ENCODE measurements around the gene CD81.
"Not testable (repeated sequence)": the region's sequence is repeated elsewhere in the genome, so short reads cannot be mapped to it uniquely, and the experiment has no call there.

The CD81 gene

DNA sequence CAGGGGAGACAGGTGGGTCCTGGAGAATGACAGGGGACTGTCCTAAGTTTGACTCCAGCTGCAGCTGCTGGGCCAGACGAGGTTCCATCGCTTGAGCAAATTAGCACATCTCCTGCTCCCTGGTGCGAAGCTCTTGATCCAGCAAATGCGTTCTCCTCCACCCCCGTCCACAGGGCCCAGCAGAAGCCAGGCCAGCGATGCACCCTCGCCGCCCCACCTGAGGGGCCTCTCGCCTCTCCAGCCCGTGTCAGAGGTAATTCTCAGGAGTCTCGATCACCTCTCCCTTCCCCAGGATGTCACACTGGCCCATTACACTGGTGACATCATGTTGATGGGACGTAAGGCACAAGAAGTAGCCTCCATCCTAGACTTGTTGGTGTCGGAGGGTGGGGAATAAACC, 19.5 kb upstream of the CD81 start:
- not testable (repeated sequence) for DNase-seq (ENCODE audit: low read depth)

DNA sequence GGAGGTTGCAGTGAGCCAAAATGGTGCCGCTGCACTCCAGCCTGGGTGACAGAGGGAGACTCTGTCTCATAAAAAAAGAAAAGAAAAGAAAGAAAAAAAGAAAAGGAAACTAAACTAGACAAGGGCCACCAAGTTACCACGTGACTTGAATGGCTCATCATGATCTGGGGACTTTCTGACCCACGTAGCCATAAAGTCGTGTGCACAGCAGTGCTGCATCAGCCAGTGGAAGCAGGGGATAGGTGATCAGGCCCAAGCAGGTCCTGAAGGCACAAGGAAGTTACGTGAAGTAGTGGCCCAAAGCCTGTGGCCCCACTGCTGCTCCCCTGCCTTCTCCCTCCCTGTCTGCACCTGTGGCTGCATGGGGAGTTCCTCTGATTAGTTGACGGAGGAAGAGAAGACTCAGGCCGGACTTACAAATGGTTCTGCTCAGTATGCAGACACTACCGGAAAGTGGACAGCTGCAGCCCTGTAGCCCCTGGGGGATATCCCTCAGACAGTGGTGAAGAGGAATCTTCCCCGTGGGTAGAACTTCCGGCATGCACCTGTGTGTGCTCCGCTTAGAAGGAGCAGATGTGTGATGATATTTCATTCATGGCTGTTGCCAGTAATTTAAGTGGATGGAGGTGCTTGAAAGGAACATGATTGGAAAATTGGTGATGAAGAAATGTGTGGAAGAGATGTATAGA, 18.2 kb upstream of the CD81 start:
- no peak for DNase-seq (ENCODE audit: low read depth)

GRCh38 chr11:2359557-2359956, 17.6 kb upstream of the CD81 start:
- DNase-seq (ENCODE audit: low read depth): no peak

DNA sequence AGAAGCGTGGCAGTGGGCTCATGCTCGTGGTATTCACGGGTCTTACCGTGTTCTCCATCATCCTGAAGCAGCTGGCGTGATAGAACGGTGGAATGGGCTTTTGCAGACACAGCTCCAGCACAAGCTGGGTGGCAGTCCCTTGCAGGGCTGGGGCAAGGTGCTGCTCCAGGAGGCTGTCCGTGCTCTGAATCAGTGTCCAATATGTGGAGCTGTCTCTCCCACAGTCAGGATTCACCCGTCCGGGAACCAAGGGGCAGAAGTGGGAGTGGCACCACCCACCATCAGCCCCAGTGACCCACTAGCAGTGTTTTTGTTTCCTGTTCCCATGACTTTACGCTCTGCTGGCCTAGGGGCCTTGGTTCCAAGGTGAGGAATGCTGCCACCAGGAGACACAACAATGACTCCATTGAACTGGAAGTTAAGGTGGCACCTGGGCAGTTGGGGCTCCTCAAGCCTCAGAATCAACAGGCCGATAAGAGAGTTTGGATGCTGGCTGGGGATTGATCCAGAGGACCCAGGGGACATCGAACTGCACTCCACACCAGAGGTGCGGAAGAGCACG, 16.9 kb upstream of the CD81 start:
- DNase-seq (ENCODE audit: low read depth): no peak

GRCh38 chr11:2361565-2361964, 15.5 kb upstream of the CD81 start:
- DNase-seq (ENCODE audit: low read depth): no peak

DNA sequence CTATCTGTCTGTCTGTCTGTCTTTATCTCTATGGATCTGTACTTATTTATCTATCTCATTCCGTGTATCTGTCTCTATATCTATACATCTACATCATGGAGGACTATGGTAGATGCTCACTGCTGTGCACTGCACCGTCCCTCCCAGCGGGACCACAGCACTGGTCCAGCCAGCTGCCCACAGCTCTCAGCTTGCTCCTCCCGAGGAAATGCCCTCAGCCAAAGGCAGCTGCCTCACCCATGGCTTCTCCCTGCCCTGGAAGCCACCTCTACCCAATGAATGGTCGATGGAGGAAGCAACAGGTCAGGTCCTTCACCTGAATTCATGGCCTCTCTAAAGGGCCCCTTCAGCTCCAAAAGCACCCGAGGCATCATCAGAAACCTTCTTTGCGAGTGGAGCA, 14.7 kb upstream of the CD81 start:
- no peak for DNase-seq (ENCODE audit: low read depth)

DNA sequence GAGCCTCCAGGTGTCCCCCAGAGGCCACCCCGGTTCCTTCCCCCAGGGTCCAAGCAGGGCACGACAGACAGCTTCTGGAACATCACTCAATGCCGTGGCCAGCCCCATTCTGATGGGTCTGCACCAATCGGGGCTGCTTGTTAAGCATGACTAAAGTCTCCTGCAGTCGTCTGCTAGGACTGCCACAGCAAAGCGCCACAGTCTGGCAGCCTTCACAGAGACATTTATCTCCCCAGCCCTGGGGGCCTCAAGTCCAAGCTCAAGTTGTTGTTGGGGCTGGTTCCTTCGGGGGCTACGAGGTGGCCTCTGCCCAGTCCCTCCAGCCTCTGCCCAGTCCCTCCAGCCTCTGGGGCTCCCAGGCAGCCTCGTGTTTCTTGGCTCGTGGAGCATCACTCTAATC, 14.0 kb upstream of the CD81 start:
- DNase-seq (ENCODE audit: low read depth): no peak

- DNase-seq (ENCODE audit: low read depth): no peak
Observed at GRCh38 chr11:2363577-2364370, 13.3 kb upstream of the CD81 start.

DNA sequence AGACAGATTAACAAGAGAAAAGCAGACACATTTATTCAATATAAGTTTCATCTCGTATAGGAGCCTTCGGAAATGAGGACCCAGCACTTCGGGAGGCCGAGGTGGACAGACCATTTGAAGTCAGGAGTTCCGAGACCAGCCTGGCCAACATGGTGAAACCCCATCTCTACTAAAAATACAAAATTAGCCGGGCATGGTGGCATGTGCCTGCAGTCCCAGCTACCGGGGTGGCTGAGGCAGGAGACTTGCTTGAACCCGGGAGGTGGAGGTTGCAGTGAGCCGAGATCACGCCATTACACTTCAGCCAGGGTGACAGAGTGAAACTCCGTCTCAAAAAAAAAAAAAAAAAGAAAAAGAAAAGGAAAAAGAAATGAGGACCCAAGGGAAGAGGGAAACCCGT, 12.7 kb upstream of the CD81 start:
- not testable (repeated sequence) for DNase-seq (ENCODE audit: low read depth)

GRCh38 chr11:2365571-2366210, 11.4 kb upstream of the CD81 start:
- DNase-seq (ENCODE audit: low read depth): no peak

DNA sequence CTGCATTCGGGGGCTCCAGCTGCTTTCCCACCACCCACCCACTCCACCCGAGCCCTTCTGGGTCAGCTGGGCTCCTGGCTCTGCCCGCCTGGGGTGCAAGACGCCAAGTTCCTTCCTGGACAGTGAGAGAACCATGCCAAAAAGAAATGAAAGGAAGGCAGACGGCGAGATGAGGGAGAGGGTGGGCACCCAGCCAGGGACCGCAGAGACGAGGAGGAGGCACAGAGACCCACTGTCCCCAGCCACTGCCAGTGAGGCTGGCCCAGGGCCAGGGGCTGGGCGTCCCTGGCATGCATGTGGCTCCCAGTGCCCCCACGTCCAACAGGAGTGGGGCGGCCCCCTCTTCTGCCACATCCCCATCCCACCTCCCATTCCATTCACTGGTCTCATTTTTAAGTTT, 10.8 kb upstream of the CD81 start:
- DNase-seq (ENCODE audit: low read depth): no peak

- DNase-seq (ENCODE audit: low read depth): no peak
Observed at GRCh38 chr11:2366733-2367132, 10.4 kb upstream of the CD81 start.

GRCh38 chr11:2367266-2368160, 9.6 kb upstream of the CD81 start:
- DNase-seq (ENCODE audit: low read depth): no peak

DNA sequence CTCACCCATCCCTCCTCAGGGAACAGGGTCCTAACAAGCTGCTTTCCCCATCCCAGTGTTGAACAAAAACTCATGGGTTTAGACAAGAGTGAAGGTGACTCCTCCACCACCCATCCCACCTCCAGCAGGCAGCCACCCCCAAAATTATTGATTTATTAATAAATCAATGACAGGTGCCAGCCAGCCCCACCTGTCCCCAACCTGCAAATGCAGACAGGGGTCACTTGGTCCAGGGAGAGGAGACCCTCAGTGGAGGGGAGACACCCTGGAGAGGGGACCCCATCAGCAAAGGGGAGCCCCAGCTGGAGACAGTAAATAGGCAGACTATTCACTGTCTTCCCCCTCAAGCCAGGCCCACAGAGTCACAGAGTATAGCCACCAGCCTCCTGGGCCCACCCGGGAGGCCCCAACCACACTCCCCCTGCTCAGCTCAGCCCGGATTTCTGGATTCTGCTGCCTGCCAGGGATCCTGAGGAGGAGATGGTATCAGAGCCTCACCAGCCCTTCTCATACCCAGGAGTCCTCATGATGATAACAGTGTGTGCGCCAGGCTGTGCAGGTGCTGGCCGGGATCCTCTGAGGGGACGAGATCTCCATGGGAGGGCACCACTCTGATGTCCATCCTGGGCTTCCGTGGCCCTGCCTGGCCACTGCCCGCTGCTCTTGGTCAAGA, 8.8 kb upstream of the CD81 start:
- DNase-seq (ENCODE audit: low read depth): no peak

GRCh38 chr11:2368851-2369180, 8.3 kb upstream of the CD81 start:
- DNase-seq (ENCODE audit: low read depth): no peak

DNA sequence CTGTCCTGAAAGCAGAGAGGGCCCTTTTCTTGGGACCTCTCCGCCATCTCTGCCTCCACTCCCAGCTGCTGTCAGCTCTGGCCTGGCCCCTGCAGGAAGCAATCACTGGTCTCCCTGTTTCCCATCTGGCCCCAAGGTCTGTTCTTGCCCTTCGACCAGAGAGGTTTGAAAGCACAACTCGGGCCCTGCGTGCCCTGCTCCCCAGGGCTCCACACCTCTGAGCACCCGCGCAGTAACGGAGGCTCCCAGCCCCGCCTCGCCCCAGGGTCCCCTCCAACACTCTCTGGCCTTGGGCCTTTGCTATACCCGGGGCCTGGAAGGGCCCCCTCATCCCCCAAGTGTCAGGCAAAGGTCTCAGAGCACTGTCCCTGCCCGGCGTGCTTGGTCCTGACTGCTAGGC, 7.8 kb upstream of the CD81 start:
- DNase-seq (ENCODE audit: low read depth): no peak

GRCh38 chr11:2369896-2370295, 7.2 kb upstream of the CD81 start:
- no peak for DNase-seq (ENCODE audit: low read depth)

DNA sequence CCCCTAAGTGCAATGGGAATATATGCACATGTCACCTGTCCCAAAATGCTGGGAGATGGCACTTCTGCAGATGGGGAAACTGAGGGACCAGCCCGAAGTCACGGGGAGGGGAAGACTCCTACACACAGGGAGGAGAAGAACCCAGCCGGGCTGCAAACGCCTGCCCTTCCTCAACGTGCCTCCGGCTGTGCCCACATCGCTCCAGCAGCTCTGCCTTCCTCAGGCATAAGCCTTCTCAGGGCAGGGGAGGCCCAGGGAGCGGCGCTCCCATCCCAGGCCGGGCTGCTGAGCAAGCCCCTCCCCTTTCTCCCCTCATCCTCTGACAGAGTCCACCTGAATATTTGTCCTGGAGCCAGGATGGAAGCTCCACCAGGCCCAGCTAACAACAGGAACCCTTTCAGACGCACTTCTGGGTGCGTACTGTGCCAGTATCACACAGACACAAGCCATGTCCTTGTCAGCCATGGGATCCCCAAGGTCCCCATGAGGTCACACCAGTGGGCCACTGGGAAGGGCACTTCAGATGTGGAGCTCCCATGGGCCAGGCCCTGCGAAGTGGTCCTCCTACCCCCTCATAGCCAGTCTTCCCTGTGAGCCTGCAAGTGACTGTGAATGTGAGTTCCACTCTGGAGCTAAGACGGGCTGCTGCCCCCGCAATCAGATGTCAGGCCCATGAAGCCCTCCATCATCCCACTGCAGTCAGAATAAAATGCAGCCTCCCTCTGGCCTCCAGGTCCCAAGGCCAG, 2.5 kb upstream of the CD81 start:
- DNase-seq (ENCODE audit: low read depth): no peak

DNA sequence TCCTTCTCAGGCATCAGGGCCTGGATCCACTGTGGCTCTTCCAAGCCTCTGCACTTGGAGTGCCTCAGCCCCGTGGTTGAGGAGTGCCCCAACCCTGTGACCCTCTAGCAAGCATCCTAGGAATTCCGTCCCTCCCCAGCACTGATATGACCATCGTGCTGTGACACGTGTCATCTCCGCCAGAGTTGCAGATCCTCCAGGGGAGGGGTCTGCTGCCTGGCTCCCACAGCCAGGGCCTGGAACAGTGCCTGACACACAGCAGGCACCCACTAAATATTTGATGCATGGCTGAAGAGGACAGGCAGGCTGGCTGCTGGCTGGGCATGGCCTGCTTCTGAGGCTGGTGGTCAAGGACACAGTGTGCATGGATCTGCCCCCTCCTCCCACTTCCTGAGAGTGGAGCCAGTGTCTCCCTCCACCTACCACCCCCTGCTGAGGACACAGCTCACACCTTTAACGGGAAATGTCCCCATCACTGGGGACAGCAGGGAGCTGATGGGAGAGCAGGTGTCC, 1.7 kb upstream of the CD81 start:
- no peak for DNase-seq (ENCODE audit: low read depth)

GRCh38 chr11:2375964-2376551, 1.1 kb upstream of the CD81 start:
- DNase-seq (ENCODE audit: low read depth): no peak

Data from HS-27A (cell line).